HL-60/S4 treated with retinoic acid at 250 ng/mL for 4 days and 3 days (cell line): ENCODE measurements around the gene TRAK1.

Experiments used
- in situ Hi-C: fragments of 300-500 bp; cut with MboI; formaldehyde crosslinking; loops from 2 replicates; pipeline ENCODE4 v1.7.0; 2022; ENCODE audit warnings: low sequenced_read_pairs

Gene TRAK1

GRCh38 chr3:42198709-42199108 lies 107.6 kb downstream of the TRAK1 start:
- in situ Hi-C loops = no loop called here

GRCh38 chr3:42202217-42202865 lies 111.2 kb downstream of the TRAK1 start:
- in situ Hi-C loops = no loop called here

GRCh38 chr3:42204867-42205599 lies 113.9 kb downstream of the TRAK1 start:
- in situ Hi-C loops = no loop called here

- in situ Hi-C loops = no loop called here
Measured at GRCh38 chr3:42205800-42206514, 114.8 kb downstream of the TRAK1 start.

GRCh38 chr3:42209917-42210316 lies 118.8 kb downstream of the TRAK1 start:
- in situ Hi-C loops = no loop called here

- in situ Hi-C loops = no loop called here
Measured at GRCh38 chr3:42210726-42211125, 119.6 kb downstream of the TRAK1 start.

- in situ Hi-C loops = no loop called here
Measured at GRCh38 chr3:42213417-42213816, 122.3 kb downstream of the TRAK1 start.

- in situ Hi-C loops = no loop called here
Measured at GRCh38 chr3:42214064-42214463, 122.9 kb downstream of the TRAK1 start.

- in situ Hi-C loops = no loop called here
Measured at GRCh38 chr3:42214565-42215283, 123.6 kb downstream of the TRAK1 start.

- in situ Hi-C loops = no loop called here
Measured at GRCh38 chr3:42216302-42216701, 125.1 kb downstream of the TRAK1 start.

GRCh38 chr3:42216931-42217333 lies 125.8 kb downstream of the TRAK1 start:
- in situ Hi-C loops = no loop called here

GRCh38 chr3:42220436-42221121 lies 129.4 kb downstream of the TRAK1 start:
- in situ Hi-C loops = no loop called here

- in situ Hi-C loops = no loop called here
Measured at GRCh38 chr3:42222942-42223693, 132.0 kb downstream of the TRAK1 start.

- in situ Hi-C loops = no loop called here
Measured at GRCh38 chr3:42224178-42224577, 133.0 kb downstream of the TRAK1 start.

GRCh38 chr3:42224658-42225421 lies 133.7 kb downstream of the TRAK1 start:
- in situ Hi-C loops = loop anchor here (25.0 kb wide), 1 partner anchor 312 kb away; no protein-coding TSS in a partner anchor

- in situ Hi-C loops = loop anchor here (25.0 kb wide), 1 partner anchor 312 kb away; no protein-coding TSS in a partner anchor
Measured at GRCh38 chr3:42225486-42226363, 134.6 kb downstream of the TRAK1 start.

GRCh38 chr3:42226470-42227425 lies 135.6 kb downstream of the TRAK1 start:
- in situ Hi-C loops = loop anchor here (25.0 kb wide), 1 partner anchor 311 kb away; no protein-coding TSS in a partner anchor
